Hepatocyte (in vitro differentiated cells): Measurements from ENCODE around the gene GALNT7.

Experiments used
- EZH2 ChIP-seq: fragments of 200-600 bp; sonication (generic); IDR thresholded peaks from 2 replicates; pipeline ENCODE4 v1.6.1; 2016; ENCODE audit warnings: antibody characterized with exemption, mild to moderate bottlenecking, borderline replicate concordance
- EZH2phosphoT487 ChIP-seq: fragments of 200-600 bp; sonication (generic); IDR thresholded peaks from one replicate; pipeline ENCODE4 v1.6.1; 2018; ENCODE audit warnings: antibody characterized with exemption, mild to moderate bottlenecking, low read depth, moderate library complexity; ENCODE audit not compliant: unreplicated experiment, severe bottlenecking
- TF ChIP-seq, protein P1 (sequence below): fragments of 200-600 bp; sonication (generic); IDR thresholded peaks from 2 replicates; pipeline ENCODE4 v1.5.1; 2016; ENCODE audit warnings: antibody characterized with exemption, mild to moderate bottlenecking; ENCODE audit not compliant: poor library complexity

- TF ChIP-seq EZH2phosphoT487 (no peak), EZH2 (no peak)
- TF ChIP-seq, protein P1, sequence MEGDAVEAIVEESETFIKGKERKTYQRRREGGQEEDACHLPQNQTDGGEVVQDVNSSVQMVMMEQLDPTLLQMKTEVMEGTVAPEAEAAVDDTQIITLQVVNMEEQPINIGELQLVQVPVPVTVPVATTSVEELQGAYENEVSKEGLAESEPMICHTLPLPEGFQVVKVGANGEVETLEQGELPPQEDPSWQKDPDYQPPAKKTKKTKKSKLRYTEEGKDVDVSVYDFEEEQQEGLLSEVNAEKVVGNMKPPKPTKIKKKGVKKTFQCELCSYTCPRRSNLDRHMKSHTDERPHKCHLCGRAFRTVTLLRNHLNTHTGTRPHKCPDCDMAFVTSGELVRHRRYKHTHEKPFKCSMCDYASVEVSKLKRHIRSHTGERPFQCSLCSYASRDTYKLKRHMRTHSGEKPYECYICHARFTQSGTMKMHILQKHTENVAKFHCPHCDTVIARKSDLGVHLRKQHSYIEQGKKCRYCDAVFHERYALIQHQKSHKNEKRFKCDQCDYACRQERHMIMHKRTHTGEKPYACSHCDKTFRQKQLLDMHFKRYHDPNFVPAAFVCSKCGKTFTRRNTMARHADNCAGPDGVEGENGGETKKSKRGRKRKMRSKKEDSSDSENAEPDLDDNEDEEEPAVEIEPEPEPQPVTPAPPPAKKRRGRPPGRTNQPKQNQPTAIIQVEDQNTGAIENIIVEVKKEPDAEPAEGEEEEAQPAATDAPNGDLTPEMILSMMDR: no peak
Observed at GRCh38 chr4:173256825-173257224, 88.2 kb downstream of the GALNT7 start.
